ENCODE data around the gene PIK3CG. TPM values are rescaled to one million over a fixed set of nuclear protein-coding genes. Genes with fewer than 3 reads are reported as not detected.
"Not testable (repeated sequence)": the region's sequence is repeated elsewhere in the genome, so short reads cannot be mapped to it uniquely, and the experiment has no call there.

Gene PIK3CG
- total RNA-seq, 1 donor from 2014 or later, result 15.7 TPM

- Histone ChIP-seq H3K27me3 (no peaks in the 10 kb centered on the region), H3K27ac (no peak overlapping the region), H3K4me1 (no peaks in the 10 kb centered on the region), H3K4me3 (no peak overlapping the region), H3K9me3 (no peaks in the 10 kb centered on the region), H3K36me3 (no peaks in the 10 kb centered on the region)
- TF ChIP-seq CTCF (IDR thresholded peaks at IDR 0.05), result no peak
- ATAC-seq (peak; percentile 92), DNase-seq (no peak)
- intact Hi-C loops (cut with DNase I), result no loop called here
Observed at GRCh38 chr7:106952658-106953231, 87.7 kb downstream of the PIK3CG start.

- no peak overlapping the region for H3K4me3 ChIP-seq
- no peak for TF ChIP-seq CTCF (IDR thresholded peaks at IDR 0.05)
- ATAC-seq (no peak), DNase-seq (no peak)
- H3K9me3 ChIP-seq, result no peaks in the 10 kb centered on the region
- no peaks in the 10 kb centered on the region for H3K36me3 ChIP-seq
- intact Hi-C loops (cut with DNase I), result no loop called here
- no peaks in the 10 kb centered on the region for H3K27me3 ChIP-seq
- H3K27ac ChIP-seq, result no peak overlapping the region
- no peaks in the 10 kb centered on the region for H3K4me1 ChIP-seq
Observed at GRCh38 chr7:106954840-106955239, 89.8 kb downstream of the PIK3CG start.

- H3K4me1 ChIP-seq; intact Hi-C loops (cut with DNase I); DNase-seq; H3K36me3 ChIP-seq; ATAC-seq; H3K9me3 ChIP-seq; H3K27me3 ChIP-seq; H3K4me3 ChIP-seq; H3K27ac ChIP-seq: not testable (repeated sequence)
Observed at GRCh38 chr7:106955857-106956256, 90.8 kb downstream of the PIK3CG start.

Other genes starting within 250 kb of the PIK3CG start
- gene CCDC71L, start 204.1 kb upstream of the PIK3CG start, total RNA-seq, result 25.7 TPM
- gene PRKAR2B, start 179.4 kb downstream of the PIK3CG start, total RNA-seq, result 7.9 TPM